Lower leg skin (tissue), 3 donors: Measurements from ENCODE around the gene ACTA2.

Experiments used
- CTCF ChIP-seq, 3 donors: fragments of 450-650 bp; IDR thresholded peaks; one replicate each; pipeline ENCODE4 v1.5.1; 2016; ENCODE audit warnings: antibody characterized with exemption in 3 of 3, mild to moderate bottlenecking in 3 of 3, moderate library complexity in 2 of 3
- POLR2A ChIP-seq, 2 donors: fragments of 450-650 bp; IDR thresholded peaks; one replicate each; pipeline ENCODE4 v1.6.1; 2016 to 2017; ENCODE audit warnings: antibody characterized with exemption in 2 of 2, mild to moderate bottlenecking in 1 of 2, moderate library complexity in 1 of 2

- no peak for TF ChIP-seq CTCF (IDR thresholded peaks at IDR 0.05)
- no peak for TF ChIP-seq POLR2A (IDR thresholded peaks at IDR 0.05)
Observed at GRCh38 chr10:88953662-88954061, 1.1 kb upstream of the ACTA2 start.
